Lung (tissue), 12 donors: ENCODE results near the gene MYT1. TPM values are rescaled to one million over a fixed set of nuclear protein-coding genes. Genes with fewer than 3 reads are reported as not detected.
A peak's percentile ranks its signal among the peaks of the same experiment; 100 is the strongest.

ENCODE experiments used
- ATAC-seq: fragments of 200-7000 bp; cut with Tn5 transposase; one replicate; pipeline ENCODE4 v1.9.1; 2020; ENCODE audit warnings: moderate number of reproducible peaks; ENCODE audit not compliant: insufficient read depth, low FRiP score
- DNase-seq, 3 donors: peaks; one replicate each; pipeline ENCODE4 v3.0.0-alpha.2; 2013 to 2017
- H3K27ac ChIP-seq, 2 donors: one replicate each; pipeline ENCODE4 v1.5.1; 2013; ENCODE audit warnings: mild to moderate bottlenecking in 2 of 2, moderate library complexity in 2 of 2, control low read depth in 1 of 2, inconsistent platforms in 1 of 2, low read depth in 1 of 2, low read length in 1 of 2
- H3K27me3 ChIP-seq, 3 donors: one replicate each; pipeline ENCODE4 v1.5.1; 2013; ENCODE audit warnings: low read length in 2 of 3; ENCODE audit not compliant: control insufficient read depth in 3 of 3, insufficient read depth in 3 of 3
- H3K36me3 ChIP-seq, 4 donors: one replicate each; pipeline ENCODE4 v1.5.1; 2013; ENCODE audit warnings: low read length in 4 of 4, mild to moderate bottlenecking in 1 of 4, moderate library complexity in 1 of 4; ENCODE audit not compliant: control insufficient read depth in 4 of 4, insufficient read depth in 4 of 4
- H3K4me1 ChIP-seq, 5 donors: one replicate each; pipeline ENCODE4 v1.5.1; 2013; ENCODE audit warnings: low read length in 5 of 5, mild to moderate bottlenecking in 2 of 5, moderate library complexity in 1 of 5; ENCODE audit not compliant: control insufficient read depth in 5 of 5, insufficient read depth in 5 of 5
- H3K4me3 ChIP-seq: one replicate; pipeline ENCODE4 v1.5.1; 2013; ENCODE audit warnings: mild to moderate bottlenecking, control low read depth, moderate library complexity
- H3K9ac ChIP-seq, 2 donors: one replicate each; pipeline ENCODE4 v1.5.1; 2013; ENCODE audit warnings: low read length in 2 of 2, control low read depth in 1 of 2; ENCODE audit not compliant: insufficient read depth in 1 of 2
- H3K9me3 ChIP-seq, 4 donors: one replicate each; pipeline ENCODE4 v1.5.1; 2013; ENCODE audit warnings: low read length in 3 of 4, mild to moderate bottlenecking in 1 of 4, moderate library complexity in 1 of 4; ENCODE audit not compliant: control insufficient read depth in 4 of 4, insufficient read depth in 3 of 4
- WGBS, 2 donors: extraction: QIAGEN DNeasy Blood & Tissue Kit; methylation state at CpG; one replicate each; pipeline ENCODE4 v1.1.7; 2013; 5-methylcytosine and 5-hydroxymethylcytosine counted together
- polyA plus RNA-seq, 2 donors: library from polyadenylated mRNA; stranded (reverse); fragments of 200-250 nt; gene quantifications; one replicate each; pipeline ENCODE4 v1.2.1, GENCODE V29; 2013
- total RNA-seq, 2 donors: library from RNA; depleted of rRNA in 1 of 2; stranded (reverse); fragments of >200 nt in 1 of 2; gene quantifications; one replicate each; pipeline ENCODE4 v1.2.1, GENCODE V29; 2014 to 2021
- TF ChIP-seq, protein P1 (sequence below): IDR thresholded peaks from 2 replicates; pipeline ENCODE4 v1.5.1; 2012; ENCODE audit warnings: mild to moderate bottlenecking; ENCODE audit errors: control extremely low read depth, extremely low read depth
- donor health status: control.
- donor health status: control.
- donor health status: Bipolar disorder and iron deficiency.
- donor health status: healthy.
- donor health status: DM: yes; HTN: yes; CAD: no.

The MYT1 gene
- total and polyA plus RNA-seq, 4 donors, result 0.03 to 0.40 (median 0.10) TPM; not detected in 1

DNA sequence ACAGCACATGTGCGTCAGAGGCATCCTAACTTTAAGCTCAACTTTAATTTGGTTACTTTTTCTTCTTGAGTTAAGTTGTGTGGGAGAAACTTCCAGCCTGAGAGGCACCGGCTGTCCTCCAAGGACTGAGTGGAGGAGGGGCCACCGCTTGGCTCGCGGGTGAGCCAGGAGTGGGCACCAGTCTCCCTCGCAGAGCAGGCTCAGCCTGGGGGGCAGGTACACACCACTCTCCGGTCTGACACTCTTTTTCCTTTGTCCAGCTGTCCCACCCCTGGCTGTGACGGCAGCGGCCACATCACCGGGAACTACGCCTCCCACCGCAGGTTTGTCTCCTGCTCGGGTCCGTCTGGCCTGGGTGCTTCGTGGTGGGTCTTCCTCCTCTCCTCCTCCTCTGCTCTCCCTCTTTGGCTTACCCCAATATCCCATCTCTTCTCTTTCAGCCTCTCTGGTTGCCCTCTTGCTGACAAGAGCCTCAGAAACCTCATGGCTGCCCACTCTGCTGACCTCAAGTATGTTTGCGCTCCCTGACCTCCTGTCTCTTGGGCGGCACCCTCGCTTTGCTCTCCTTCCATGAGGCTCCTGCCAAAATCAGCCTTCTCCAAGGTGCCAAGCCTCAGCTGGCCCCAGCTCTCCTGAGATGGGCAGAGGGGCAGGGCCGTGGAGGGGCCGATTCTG is 58.7 kb downstream of the MYT1 start:
- H3K9me3 ChIP-seq, result no peaks in the 10 kb centered on the region
- H3K36me3 ChIP-seq, result no peaks in the 10 kb centered on the region
- H3K4me3 ChIP-seq, result no peak overlapping the region
- TF ChIP-seq, protein P1, sequence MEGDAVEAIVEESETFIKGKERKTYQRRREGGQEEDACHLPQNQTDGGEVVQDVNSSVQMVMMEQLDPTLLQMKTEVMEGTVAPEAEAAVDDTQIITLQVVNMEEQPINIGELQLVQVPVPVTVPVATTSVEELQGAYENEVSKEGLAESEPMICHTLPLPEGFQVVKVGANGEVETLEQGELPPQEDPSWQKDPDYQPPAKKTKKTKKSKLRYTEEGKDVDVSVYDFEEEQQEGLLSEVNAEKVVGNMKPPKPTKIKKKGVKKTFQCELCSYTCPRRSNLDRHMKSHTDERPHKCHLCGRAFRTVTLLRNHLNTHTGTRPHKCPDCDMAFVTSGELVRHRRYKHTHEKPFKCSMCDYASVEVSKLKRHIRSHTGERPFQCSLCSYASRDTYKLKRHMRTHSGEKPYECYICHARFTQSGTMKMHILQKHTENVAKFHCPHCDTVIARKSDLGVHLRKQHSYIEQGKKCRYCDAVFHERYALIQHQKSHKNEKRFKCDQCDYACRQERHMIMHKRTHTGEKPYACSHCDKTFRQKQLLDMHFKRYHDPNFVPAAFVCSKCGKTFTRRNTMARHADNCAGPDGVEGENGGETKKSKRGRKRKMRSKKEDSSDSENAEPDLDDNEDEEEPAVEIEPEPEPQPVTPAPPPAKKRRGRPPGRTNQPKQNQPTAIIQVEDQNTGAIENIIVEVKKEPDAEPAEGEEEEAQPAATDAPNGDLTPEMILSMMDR, result no peak
- no peak overlapping the region for H3K9ac ChIP-seq
- no peak overlapping the region for H3K27ac ChIP-seq
- WGBS, 2 donors, result 65 to 87% methylated on average over 19 to 20 of the region's 20 CpGs
- peak in 2 of 3 donors; percentile 28 to 34 for DNase-seq
- H3K27me3 ChIP-seq, result no peaks in the 10 kb centered on the region
- peaks cover 2 to 25% (median 9%) of the 10 kb centered on the region in 5 donors for H3K4me1 ChIP-seq
- ATAC-seq, result peak; percentile 20

DNA sequence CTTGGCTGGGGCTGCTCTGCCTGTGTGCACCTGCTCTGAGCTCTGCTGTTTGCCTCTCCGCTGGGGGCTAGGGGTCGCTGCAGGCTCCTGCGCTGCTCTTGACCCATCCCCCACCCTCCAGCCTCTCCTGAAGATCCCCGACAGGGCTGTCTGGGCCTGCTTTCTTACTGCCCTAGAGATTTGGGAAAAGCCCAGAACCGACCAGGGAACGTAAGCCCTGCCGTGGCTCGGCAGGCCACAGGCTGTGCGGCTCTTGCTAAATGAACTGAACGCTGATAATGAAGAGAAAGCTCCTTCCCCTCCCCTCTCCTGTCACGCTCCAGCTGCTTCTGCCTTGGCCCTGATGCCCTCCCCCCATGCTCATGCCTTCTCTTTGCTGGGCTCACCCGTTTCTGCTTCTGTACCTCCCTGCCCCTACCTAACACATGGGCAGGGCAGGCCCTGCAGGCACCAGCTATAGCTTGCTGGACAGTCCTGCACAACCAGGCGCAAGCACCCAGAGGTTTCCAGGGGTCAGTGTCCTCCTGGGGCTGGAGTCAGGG is 59.3 kb downstream of the MYT1 start:
- TF ChIP-seq, protein P1, result no peak
- H3K36me3 ChIP-seq, result no peaks in the 10 kb centered on the region
- no peaks in the 10 kb centered on the region for H3K9me3 ChIP-seq
- ATAC-seq, result no peak
- peaks cover 2 to 25% (median 9%) of the 10 kb centered on the region in 5 donors for H3K4me1 ChIP-seq
- 53 to 59% methylated on average over 13 of the region's 13 CpGs for WGBS, 2 donors
- H3K27me3 ChIP-seq, result no peaks in the 10 kb centered on the region
- H3K9ac ChIP-seq, result no peak overlapping the region
- H3K27ac ChIP-seq, result no peak overlapping the region
- no peak overlapping the region for H3K4me3 ChIP-seq
- peak; percentile 36 to 59 (median 50) for DNase-seq

DNA sequence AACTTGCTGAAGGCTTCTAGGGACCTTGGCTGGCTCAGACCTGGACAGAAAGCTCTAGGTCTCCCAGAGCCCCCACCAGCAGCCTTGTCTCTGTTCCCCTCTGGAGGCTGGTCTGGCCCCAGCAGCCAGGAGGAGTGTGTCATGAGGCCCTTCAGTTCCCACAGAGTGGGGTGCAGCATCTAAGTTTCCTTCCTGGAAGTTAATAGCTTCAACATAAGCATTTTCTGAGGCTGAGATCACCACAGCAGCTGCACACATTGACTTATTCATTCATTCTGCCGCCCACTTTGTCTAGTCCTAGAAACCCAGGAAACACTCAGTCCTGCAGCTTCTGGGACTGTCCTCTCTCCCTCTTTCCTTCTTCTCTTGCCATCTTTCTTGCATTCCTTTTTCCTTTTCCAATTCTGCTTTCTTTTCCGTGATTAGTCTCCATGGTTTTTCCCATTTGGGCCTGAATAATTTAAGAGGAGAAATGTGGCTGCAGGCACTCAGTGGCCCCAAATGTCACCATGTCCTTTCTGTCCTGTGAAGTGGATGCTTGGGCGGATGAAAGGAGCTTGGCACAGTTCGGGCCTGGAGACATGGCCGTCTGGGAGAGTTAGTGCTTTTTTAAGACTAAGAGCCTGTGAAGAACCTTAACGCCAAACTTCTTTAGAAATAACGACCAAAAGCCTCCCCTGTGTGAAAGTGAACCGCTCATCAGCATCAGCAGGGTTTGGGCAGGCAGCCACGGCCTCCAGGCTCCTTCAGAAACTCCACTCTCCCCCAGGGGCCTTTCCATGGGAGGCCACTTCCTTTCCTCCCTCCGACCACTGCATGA is 60.3 kb downstream of the MYT1 start:
- ATAC-seq, result no peak
- peak; percentile 53 to 60 (median 57) for DNase-seq

More for the DNA sequence above, 60.3 kb downstream of the MYT1 start:
- no peak overlapping the region for H3K4me3 ChIP-seq
- H3K9ac ChIP-seq, result no peak overlapping the region
- TF ChIP-seq, protein P1, result no peak
- no peaks in the 10 kb centered on the region for H3K36me3 ChIP-seq
- 58 to 76% methylated on average over 10 of the region's 10 CpGs for WGBS, 2 donors
- no peaks in the 10 kb centered on the region for H3K9me3 ChIP-seq
- H3K27me3 ChIP-seq, result no peaks in the 10 kb centered on the region
- no peak overlapping the region for H3K27ac ChIP-seq
- peaks cover 2 to 21% (median 9%) of the 10 kb centered on the region in 5 donors for H3K4me1 ChIP-seq
